GM12874 (cell line): ENCODE data around the gene OR12D2.

Experiments used
- TF ChIP-seq, protein P1 (sequence below): IDR thresholded peaks from 2 replicates; pipeline ENCODE4 v1.5.1; 2011; ENCODE audit warnings: low read depth, mild to moderate bottlenecking, control low read depth, low read length, moderate library complexity; ENCODE audit not compliant: insufficient read depth

OR12D2 gene

GRCh38 chr6:29395331-29395730 is at the start of gene OR12D2:
Gene OR12D2 (plus strand): TSS chr6:29395631. CDS start chr6:29396700, 1,069 bp downstream.
- TF ChIP-seq, protein P1, sequence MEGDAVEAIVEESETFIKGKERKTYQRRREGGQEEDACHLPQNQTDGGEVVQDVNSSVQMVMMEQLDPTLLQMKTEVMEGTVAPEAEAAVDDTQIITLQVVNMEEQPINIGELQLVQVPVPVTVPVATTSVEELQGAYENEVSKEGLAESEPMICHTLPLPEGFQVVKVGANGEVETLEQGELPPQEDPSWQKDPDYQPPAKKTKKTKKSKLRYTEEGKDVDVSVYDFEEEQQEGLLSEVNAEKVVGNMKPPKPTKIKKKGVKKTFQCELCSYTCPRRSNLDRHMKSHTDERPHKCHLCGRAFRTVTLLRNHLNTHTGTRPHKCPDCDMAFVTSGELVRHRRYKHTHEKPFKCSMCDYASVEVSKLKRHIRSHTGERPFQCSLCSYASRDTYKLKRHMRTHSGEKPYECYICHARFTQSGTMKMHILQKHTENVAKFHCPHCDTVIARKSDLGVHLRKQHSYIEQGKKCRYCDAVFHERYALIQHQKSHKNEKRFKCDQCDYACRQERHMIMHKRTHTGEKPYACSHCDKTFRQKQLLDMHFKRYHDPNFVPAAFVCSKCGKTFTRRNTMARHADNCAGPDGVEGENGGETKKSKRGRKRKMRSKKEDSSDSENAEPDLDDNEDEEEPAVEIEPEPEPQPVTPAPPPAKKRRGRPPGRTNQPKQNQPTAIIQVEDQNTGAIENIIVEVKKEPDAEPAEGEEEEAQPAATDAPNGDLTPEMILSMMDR, result no peak

DNA sequence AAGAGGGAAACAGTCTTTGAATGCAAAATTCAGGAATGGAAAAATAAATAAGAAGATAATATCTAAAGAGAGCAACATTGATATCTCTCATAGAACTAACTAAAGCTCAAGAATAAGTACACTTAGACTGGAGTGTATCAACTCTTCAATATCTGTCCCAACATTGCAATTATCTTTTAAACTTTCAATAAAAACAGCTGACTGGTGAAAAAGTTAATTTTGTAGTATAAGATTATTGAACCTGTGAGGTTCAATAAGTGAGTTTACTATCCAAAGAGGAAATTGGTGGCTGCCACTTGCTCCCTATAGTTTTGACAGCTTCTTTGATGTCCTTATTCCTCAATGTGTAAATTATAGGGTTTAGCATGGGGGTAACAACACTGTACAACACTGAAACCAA is 40.5 kb upstream of the OR12D2 start:
- TF ChIP-seq, protein P1, result no peak

DNA sequence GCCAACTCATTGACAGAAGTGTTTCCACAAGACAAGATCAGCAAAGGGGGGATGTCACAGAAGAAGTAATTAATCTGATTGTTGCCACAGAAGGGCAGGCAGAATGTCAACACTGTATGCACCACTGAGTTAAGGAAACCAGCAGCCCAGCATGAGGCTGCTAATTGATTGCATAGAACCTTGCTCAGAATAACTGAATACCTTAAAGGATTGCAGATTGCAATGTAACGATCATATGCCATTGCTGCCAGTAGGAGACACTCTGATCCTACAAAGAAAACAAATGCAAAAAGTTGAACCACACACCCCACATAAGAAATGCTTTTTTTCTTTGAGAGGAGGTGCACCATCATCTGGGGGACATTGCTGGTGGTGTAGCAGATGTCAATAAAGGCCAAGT is 39.8 kb upstream of the OR12D2 start:
- TF ChIP-seq, protein P1, result no peak

- TF ChIP-seq, protein P1, result no peak
These were observed 26.7 kb upstream of the OR12D2 start, which contains the start of gene OR5V1 for GRCh38 chr6:29368765-29369164. Gene OR5V1 (minus strand): TSS chr6:29368865. CDS start chr6:29356195, 12,670 bp downstream.

- TF ChIP-seq, protein P1, result no peak
These were observed 20.2 kb upstream of the OR12D2 start, which contains the start of gene OR12D3 for GRCh38 chr6:29375191-29375590. Gene OR12D3 (minus strand): TSS chr6:29375291. CDS start chr6:29375287, 4 bp downstream.

- TF ChIP-seq, protein P1, result no peak
These were observed 19.4 kb upstream of the OR12D2 start for GRCh38 chr6:29376003-29376402.

- TF ChIP-seq, protein P1, result no peak
These were observed 6.9 kb upstream of the OR12D2 start for GRCh38 chr6:29388533-29388932.
